ENCODE results near the gene FIS1. TPM values are rescaled to one million over a fixed set of nuclear protein-coding genes. Genes with fewer than 3 reads are reported as not detected.

FIS1 gene
- total and polyA plus RNA-seq, 10 of the 15 experiments (the other 5 are each of a cell fraction or from before 2014, with no cell fraction given): 83.4 to 149 (median 108) TPM

DNA sequence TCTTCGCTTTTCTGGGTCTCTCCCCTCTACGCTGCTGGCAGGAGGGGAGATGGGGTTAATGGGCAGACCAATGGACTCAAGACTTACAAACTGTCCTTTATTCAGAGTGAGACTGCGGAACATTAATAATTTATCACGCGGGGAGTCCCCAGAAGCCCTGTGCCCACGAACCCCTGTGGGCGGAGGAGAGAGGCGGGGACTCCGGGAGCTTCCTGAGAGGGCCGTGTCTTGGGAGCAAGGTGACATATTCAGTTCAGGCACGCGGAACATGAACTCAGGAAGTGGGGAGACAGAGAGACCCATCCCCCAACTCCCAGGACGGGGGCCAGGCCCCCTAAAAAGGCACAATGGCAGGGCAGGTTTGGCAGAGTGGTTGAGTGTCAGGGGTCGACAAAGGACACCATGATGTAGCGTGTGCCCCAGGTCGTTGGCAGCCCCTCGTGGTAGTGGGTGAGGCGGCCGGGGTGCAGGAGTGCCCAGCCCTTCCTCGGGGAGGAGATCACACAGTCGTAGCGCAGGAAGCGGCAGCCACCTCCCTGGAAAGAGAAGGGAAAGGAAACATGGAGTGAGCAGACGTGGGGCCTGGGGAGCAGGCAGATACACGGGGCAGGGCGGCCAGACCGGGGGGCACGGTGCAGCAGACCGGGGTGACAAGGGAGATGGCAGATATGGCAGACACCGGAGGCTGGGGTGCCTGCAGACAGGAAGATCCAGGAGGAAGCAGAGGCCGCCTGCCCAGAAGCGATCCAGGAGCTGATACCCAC, 38.8 kb downstream of the FIS1 start:
- H3K9ac ChIP-seq (ENCODE audit: control insufficient read depth, insufficient read depth, low read length): no peak overlapping the region
- H3K4me3 ChIP-seq: no peak overlapping the region
- ATAC-seq (no peak), FAIRE-seq (no peak), DNase-seq (ENCODE audit: low read depth, low spot score) (no peak)
- peaks cover 0 to 2% of the 10 kb centered on the region in 2 experiments; a peak in 2 of 4 replicates for H3K27me3 ChIP-seq (replicated peaks in 1 of 2; ENCODE audit: control insufficient read depth in 2 of 2, insufficient read depth in 2 of 2, low read length in 1 of 2)
- no TSS peak for BruUV-seq (replicated peaks)
- no peaks in the 10 kb centered on the region for H3K9me3 ChIP-seq (replicated peaks; ENCODE audit: control insufficient read depth, insufficient read depth, low read length)
- SMC1A ChIA-PET (ENCODE audit: uncharacterized antibody, unreplicated experiment): no interaction called here
- no peaks in the 10 kb centered on the region for H3K79me2 ChIP-seq (ENCODE audit: control insufficient read depth, insufficient read depth, low read length)
- H2AFZ ChIP-seq (ENCODE audit: control insufficient read depth, low read depth, low read length): no peak overlapping the region
- H4K20me1 ChIP-seq (ENCODE audit: control insufficient read depth, insufficient read depth): no peaks in the 10 kb centered on the region
- in situ Hi-C loops (cut with MboI) (no loop called here), intact Hi-C loops (cut with micrococcal nuclease; ENCODE audit: unreplicated experiment) (no loop called here)
- 84% methylated on average over 32 of the region's 32 CpGs for WGBS (ENCODE audit: insufficient coverage, insufficient replicate concordance, low lambda C conversion rate, missing lambda C conversion rate)
- H3K36me3 ChIP-seq (ENCODE audit: control insufficient read depth in 2 of 2, insufficient read depth in 2 of 2, low read length in 1 of 2): peaks cover 0 to 3% of the 10 kb centered on the region in 2 experiments; a peak in 2 of 4 replicates
- POLR2A ChIA-PET: interaction anchor here (1.1 to 1.5 kb wide), 2 partner anchors 12 to 46 kb away, joined by 3 to 4 read pairs; partner anchors contain the start of genes PLOD3 and ZNHIT1
- no peak overlapping the region for H3K27ac ChIP-seq (ENCODE audit: control insufficient read depth, insufficient read depth)
- no peak overlapping the region for H3K4me2 ChIP-seq (ENCODE audit: control insufficient read depth, insufficient read depth)
- no peaks in the 10 kb centered on the region; the same call in 1 of the 2 replicates for H3K4me1 ChIP-seq (ENCODE audit: control insufficient read depth, insufficient read depth, low read length)
- RAD21 ChIA-PET (ENCODE audit: unreplicated experiment): no interaction called here
- CTCF ChIA-PET: interaction anchor here (1.1 to 2.2 kb wide), 2 partner anchors 14 to 77 kb away, joined by 3 to 8 read pairs; no protein-coding TSS in a partner anchor
- TF ChIP-seq JUNB (IDR thresholded peaks at IDR 0.05) (no peak), STAT1 (conservative IDR thresholded peaks at IDR 0.05) (no peak), ZNF384 (IDR thresholded peaks at IDR 0.05; ENCODE audit: borderline replicate concordance, low read depth, low read length) (no peak), ZBED1 (IDR thresholded peaks at IDR 0.05; ENCODE audit: borderline replicate concordance) (no peak), NR2C1 (IDR thresholded peaks at IDR 0.05) (no peak), NFYA (IDR thresholded peaks at IDR 0.05; ENCODE audit: borderline replicate concordance, low read depth, low read length) (no peak), CBX3 (IDR thresholded peaks at IDR 0.05; ENCODE audit: borderline replicate concordance, low read depth) (no peak), BRCA1 (IDR thresholded peaks at IDR 0.05; ENCODE audit: low read depth, low read length) (no peak), NBN (IDR thresholded peaks at IDR 0.05) (no peak), NFIC (IDR thresholded peaks at IDR 0.05; ENCODE audit: low read depth, low read length) (no peak), SREBF1 (IDR thresholded peaks at IDR 0.05; ENCODE audit: low read length) (no peak), EP300 (IDR thresholded peaks at IDR 0.05; ENCODE audit: borderline replicate concordance in 1 of 2, control insufficient read depth in 1 of 2, low read depth in 2 of 2, low read length in 2 of 2) (no peak), KLF5 (IDR thresholded peaks at IDR 0.05; ENCODE audit: partially characterized antibody) (no peak)
- TF ChIP-seq, protein P1, sequence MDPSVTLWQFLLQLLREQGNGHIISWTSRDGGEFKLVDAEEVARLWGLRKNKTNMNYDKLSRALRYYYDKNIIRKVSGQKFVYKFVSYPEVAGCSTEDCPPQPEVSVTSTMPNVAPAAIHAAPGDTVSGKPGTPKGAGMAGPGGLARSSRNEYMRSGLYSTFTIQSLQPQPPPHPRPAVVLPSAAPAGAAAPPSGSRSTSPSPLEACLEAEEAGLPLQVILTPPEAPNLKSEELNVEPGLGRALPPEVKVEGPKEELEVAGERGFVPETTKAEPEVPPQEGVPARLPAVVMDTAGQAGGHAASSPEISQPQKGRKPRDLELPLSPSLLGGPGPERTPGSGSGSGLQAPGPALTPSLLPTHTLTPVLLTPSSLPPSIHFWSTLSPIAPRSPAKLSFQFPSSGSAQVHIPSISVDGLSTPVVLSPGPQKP (IDR thresholded peaks at IDR 0.05; ENCODE audit: low read depth, low read length): no peak
- TF ChIP-seq, protein P2, sequence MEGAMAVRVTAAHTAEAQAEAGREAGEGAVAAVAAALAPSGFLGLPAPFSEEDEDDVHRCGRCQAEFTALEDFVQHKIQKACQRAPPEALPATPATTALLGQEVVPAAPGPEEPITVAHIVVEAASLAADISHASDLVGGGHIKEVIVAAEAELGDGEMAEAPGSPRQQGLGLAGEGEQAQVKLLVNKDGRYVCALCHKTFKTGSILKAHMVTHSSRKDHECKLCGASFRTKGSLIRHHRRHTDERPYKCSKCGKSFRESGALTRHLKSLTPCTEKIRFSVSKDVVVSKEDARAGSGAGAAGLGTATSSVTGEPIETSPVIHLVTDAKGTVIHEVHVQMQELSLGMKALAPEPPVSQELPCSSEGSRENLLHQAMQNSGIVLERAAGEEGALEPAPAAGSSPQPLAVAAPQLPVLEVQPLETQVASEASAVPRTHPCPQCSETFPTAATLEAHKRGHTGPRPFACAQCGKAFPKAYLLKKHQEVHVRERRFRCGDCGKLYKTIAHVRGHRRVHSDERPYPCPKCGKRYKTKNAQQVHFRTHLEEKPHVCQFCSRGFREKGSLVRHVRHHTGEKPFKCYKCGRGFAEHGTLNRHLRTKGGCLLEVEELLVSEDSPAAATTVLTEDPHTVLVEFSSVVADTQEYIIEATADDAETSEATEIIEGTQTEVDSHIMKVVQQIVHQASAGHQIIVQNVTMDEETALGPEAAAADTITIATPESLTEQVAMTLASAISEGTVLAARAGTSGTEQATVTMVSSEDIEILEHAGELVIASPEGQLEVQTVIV (IDR thresholded peaks at IDR 0.05; ENCODE audit: borderline replicate concordance, partially characterized antibody): no peak
- TF ChIP-seq, protein P3, sequence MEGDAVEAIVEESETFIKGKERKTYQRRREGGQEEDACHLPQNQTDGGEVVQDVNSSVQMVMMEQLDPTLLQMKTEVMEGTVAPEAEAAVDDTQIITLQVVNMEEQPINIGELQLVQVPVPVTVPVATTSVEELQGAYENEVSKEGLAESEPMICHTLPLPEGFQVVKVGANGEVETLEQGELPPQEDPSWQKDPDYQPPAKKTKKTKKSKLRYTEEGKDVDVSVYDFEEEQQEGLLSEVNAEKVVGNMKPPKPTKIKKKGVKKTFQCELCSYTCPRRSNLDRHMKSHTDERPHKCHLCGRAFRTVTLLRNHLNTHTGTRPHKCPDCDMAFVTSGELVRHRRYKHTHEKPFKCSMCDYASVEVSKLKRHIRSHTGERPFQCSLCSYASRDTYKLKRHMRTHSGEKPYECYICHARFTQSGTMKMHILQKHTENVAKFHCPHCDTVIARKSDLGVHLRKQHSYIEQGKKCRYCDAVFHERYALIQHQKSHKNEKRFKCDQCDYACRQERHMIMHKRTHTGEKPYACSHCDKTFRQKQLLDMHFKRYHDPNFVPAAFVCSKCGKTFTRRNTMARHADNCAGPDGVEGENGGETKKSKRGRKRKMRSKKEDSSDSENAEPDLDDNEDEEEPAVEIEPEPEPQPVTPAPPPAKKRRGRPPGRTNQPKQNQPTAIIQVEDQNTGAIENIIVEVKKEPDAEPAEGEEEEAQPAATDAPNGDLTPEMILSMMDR (IDR thresholded peaks at IDR 0.05 in 2 of 3, conservative IDR thresholded peaks at IDR 0.05 in 1 of 3; ENCODE audit: control insufficient read depth in 2 of 3, extremely low read depth in 1 of 3, insufficient read depth in 1 of 3, low read depth in 3 of 3, low read length in 3 of 3): no peak
- TF ChIP-seq, protein P4, sequence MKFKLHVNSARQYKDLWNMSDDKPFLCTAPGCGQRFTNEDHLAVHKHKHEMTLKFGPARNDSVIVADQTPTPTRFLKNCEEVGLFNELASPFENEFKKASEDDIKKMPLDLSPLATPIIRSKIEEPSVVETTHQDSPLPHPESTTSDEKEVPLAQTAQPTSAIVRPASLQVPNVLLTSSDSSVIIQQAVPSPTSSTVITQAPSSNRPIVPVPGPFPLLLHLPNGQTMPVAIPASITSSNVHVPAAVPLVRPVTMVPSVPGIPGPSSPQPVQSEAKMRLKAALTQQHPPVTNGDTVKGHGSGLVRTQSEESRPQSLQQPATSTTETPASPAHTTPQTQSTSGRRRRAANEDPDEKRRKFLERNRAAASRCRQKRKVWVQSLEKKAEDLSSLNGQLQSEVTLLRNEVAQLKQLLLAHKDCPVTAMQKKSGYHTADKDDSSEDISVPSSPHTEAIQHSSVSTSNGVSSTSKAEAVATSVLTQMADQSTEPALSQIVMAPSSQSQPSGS (IDR thresholded peaks at IDR 0.05; ENCODE audit: low read length): no peak
